CD4-positive, alpha-beta T cell treated with Interferon alpha-2 for 1 hour (primary cell): Measurements from ENCODE around the gene ALDH1L2.
A peak's percentile ranks its signal among the peaks of the same experiment; 100 is the strongest.
"Not testable (repeated sequence)": the region's sequence is repeated elsewhere in the genome, so short reads cannot be mapped to it uniquely, and the experiment has no call there.

Source experiments
- DNase-seq, 2 donors: peaks; one replicate each; pipeline ENCODE4 v3.0.0-alpha.2; 2020 to 2022

Gene ALDH1L2

GRCh38 chr12:105030820-105031807 is 53.1 kb downstream of the ALDH1L2 start:
- no peak for DNase-seq

- DNase-seq, result no peak
These were observed 57.8 kb downstream of the ALDH1L2 start for GRCh38 chr12:105026411-105026810.

- no peak for DNase-seq
These were observed 58.4 kb downstream of the ALDH1L2 start for GRCh38 chr12:105025890-105026289.

- DNase-seq, result no peak
These were observed 59.3 kb downstream of the ALDH1L2 start for GRCh38 chr12:105024928-105025327.

GRCh38 chr12:105020241-105020962 is 63.9 kb downstream of the ALDH1L2 start:
- DNase-seq, result no peak

GRCh38 chr12:105018776-105019175 is 65.5 kb downstream of the ALDH1L2 start:
- no peak for DNase-seq

GRCh38 chr12:105018012-105018411 is 66.2 kb downstream of the ALDH1L2 start:
- no peak for DNase-seq

- no peak for DNase-seq
These were observed 68.7 kb downstream of the ALDH1L2 start for GRCh38 chr12:105015543-105015942.

GRCh38 chr12:105014603-105015002 is 69.7 kb downstream of the ALDH1L2 start:
- DNase-seq, result no peak

- DNase-seq, result no peak
These were observed 70.4 kb downstream of the ALDH1L2 start for GRCh38 chr12:105013892-105014291.

GRCh38 chr12:105001476-105001875 is 82.8 kb downstream of the ALDH1L2 start:
- no peak for DNase-seq

- DNase-seq, result no peak
These were observed 84.9 kb downstream of the ALDH1L2 start for GRCh38 chr12:104999347-104999685.

- no peak for DNase-seq
These were observed 85.6 kb downstream of the ALDH1L2 start for GRCh38 chr12:104998423-104999346.

GRCh38 chr12:104997541-104997940 is 86.7 kb downstream of the ALDH1L2 start:
- DNase-seq, result no peak

- DNase-seq, result no peak
These were observed 89.9 kb downstream of the ALDH1L2 start for GRCh38 chr12:104994336-104994735.

- DNase-seq, result no peak
These were observed 92.6 kb downstream of the ALDH1L2 start for GRCh38 chr12:104991565-104992128.

GRCh38 chr12:104990950-104991349 is 93.3 kb downstream of the ALDH1L2 start:
- DNase-seq, result no peak

GRCh38 chr12:104986022-104986941 is 98.0 kb downstream of the ALDH1L2 start, which contains the start of gene NOPCHAP1:
Gene NOPCHAP1, plus strand, starts transcription at chr12:104986316. Its CDS starts 37 bp downstream, at chr12:104986353.
- peak; percentile 74 to 85 for DNase-seq

GRCh38 chr12:104985206-104985605 is 99.1 kb downstream of the ALDH1L2 start:
- no peak for DNase-seq

- not testable (repeated sequence) for DNase-seq
These were observed 106.6 kb downstream of the ALDH1L2 start for GRCh38 chr12:104977688-104978087.

- no peak for DNase-seq
These were observed 107.6 kb downstream of the ALDH1L2 start for GRCh38 chr12:104976703-104977102.
